Activated CD4-positive, alpha-beta T cell treated with anti-CD3 and anti-CD28 coated beads for 36 hours (primary cell): ENCODE data around the gene GPX4. TPM values are rescaled to one million over a fixed set of nuclear protein-coding genes. Genes with fewer than 3 reads are reported as not detected.

Experiments used
- ATAC-seq: fragments of 200-7000 bp; cut with Tn5 transposase; one replicate; pipeline ENCODE4 v1.10.0; 2021; ENCODE audit warnings: mild to moderate bottlenecking, moderate library complexity
- CTCF ChIA-PET: fragments of 350-600 bp; sonication (Branson Sonifier 250); formaldehyde crosslinking; loops from one replicate; lab custom pipeline; 2021; ENCODE audit warnings: antibody characterized with exemption; lab: Charles Lee
- POLR2A ChIA-PET: fragments of 350-600 bp; sonication (Branson Sonifier 250); formaldehyde crosslinking; loops from one replicate; lab custom pipeline; 2021; ENCODE audit warnings: antibody characterized with exemption, inconsistent platforms; lab: Charles Lee
- DNase-seq: peaks from one replicate; pipeline ENCODE4 v3.0.0-alpha.2; 2020
- H3K27ac Mint-ChIP-seq: one replicate; pipeline ENCODE4 v1.8.0; 2021; ENCODE audit warnings: mixed read lengths
- H3K27me3 Mint-ChIP-seq: one replicate; pipeline ENCODE4 v1.8.0; 2021; ENCODE audit warnings: mixed read lengths
- H3K36me3 Mint-ChIP-seq: one replicate; pipeline ENCODE4 v1.8.0; 2021; ENCODE audit warnings: low read depth, mixed read lengths
- H3K4me1 Mint-ChIP-seq: one replicate; pipeline ENCODE4 v1.8.0; 2021; ENCODE audit warnings: mixed read lengths
- H3K4me3 Mint-ChIP-seq: one replicate; pipeline ENCODE4 v1.8.0; 2021; ENCODE audit warnings: mild to moderate bottlenecking, moderate library complexity, mixed read lengths
- H3K9me3 Mint-ChIP-seq: one replicate; pipeline ENCODE4 v1.8.0; 2021; ENCODE audit warnings: low read depth, mixed read lengths
- intact Hi-C, 2 experiments: fragments of 100-400 bp; cut with DNase I in 1 of 2; cut with micrococcal nuclease in 1 of 2; formaldehyde crosslinking; loops; one replicate each; pipeline versions ENCODE4 v1.14.2 to v1.15.1; 2022 to 2024; cut with DNase I, micrococcal nuclease
- total RNA-seq, 2 experiments: library from RNA; stranded (reverse); gene quantifications; one replicate each; pipeline ENCODE4 v1.2.3, GENCODE V29; 2021

GPX4 gene
- total RNA-seq, 2 experiments from 2014 or later: 192 to 218 TPM

- Mint-ChIP-seq H3K27ac (peak overlapping the region; percentile 84), H3K36me3 (peaks cover 69% of the 10 kb centered on the region), H3K9me3 (no peaks in the 10 kb centered on the region), H3K27me3 (no peaks in the 10 kb centered on the region), H3K4me1 (peaks cover 71% of the 10 kb centered on the region), H3K4me3 (peak overlapping the region; percentile 52)
- no peak for DNase-seq
- no peak for ATAC-seq
- POLR2A ChIA-PET: interaction anchor here (0.5 to 1.2 kb wide), 4 partner anchors 9 to 193 kb away, joined by 3 to 5 read pairs (median 4); partner anchors contain the start of genes ARHGAP45 and CIRBP
- CTCF ChIA-PET: interaction anchor here (0.7 to 4.1 kb wide), 7 partner anchors 10 to 1014 kb away, joined by 3 to 26 read pairs (median 3); partner anchors contain the start of genes ARHGAP45 and RNU6-2
- intact Hi-C loops: loop anchor here (2.0 kb wide), 3 partner anchors 19 to 173 kb away; partner anchors contain the start of genes MIDN (in 1 of the 2), POLR2E (in 1 of the 2), RNU6-2 (in 1 of the 2) and TMEM259 (in 1 of the 2)
Measured at GRCh38 chr19:1076046-1076386, 27.8 kb upstream of the GPX4 start.

GRCh38 chr19:1076951-1077350 is 26.8 kb upstream of the GPX4 start:
- peak; percentile 97 for DNase-seq
- peak overlapping the region; percentile 86 for H3K27ac Mint-ChIP-seq
- ChIA-PET CTCF (interaction anchor here (1.1 to 4.1 kb wide), 3 partner anchors 11 to 189 kb away, joined by 4 to 26 read pairs (median 6); partner anchors contain the start of gene ARHGAP45), POLR2A (interaction anchor here (0.7 to 1.2 kb wide), 3 partner anchors 9 to 192 kb away, joined by 4 to 5 read pairs (median 4); partner anchors contain the start of genes ARHGAP45 and CIRBP)
- peak overlapping the region; percentile 71 for H3K4me3 Mint-ChIP-seq
- ATAC-seq: peak; percentile 78
- no peaks in the 10 kb centered on the region for H3K9me3 Mint-ChIP-seq
- peaks cover 72% of the 10 kb centered on the region for H3K36me3 Mint-ChIP-seq
- intact Hi-C loops: loop anchor here (1.0 to 2.0 kb wide), 10 partner anchors 9 to 172 kb away; partner anchors contain the start of genes RNU6-2 (in 2 of the 2), TMEM259 (in 2 of the 2), ARHGAP45 (in 1 of the 2) and MIDN (in 1 of the 2)
- no peaks in the 10 kb centered on the region for H3K27me3 Mint-ChIP-seq
- H3K4me1 Mint-ChIP-seq: peaks cover 74% of the 10 kb centered on the region

- Mint-ChIP-seq H3K4me1 (peaks cover 65% of the 10 kb centered on the region), H3K9me3 (no peaks in the 10 kb centered on the region)
Measured at GRCh38 chr19:1079566-1080111, 24.2 kb upstream of the GPX4 start.

GRCh38 chr19:1080360-1081161 is 23.2 kb upstream of the GPX4 start:
- no peak for DNase-seq
- no peak for ATAC-seq
- Mint-ChIP-seq H3K27me3 (no peaks in the 10 kb centered on the region), H3K4me3 (no peak overlapping the region), H3K4me1 (peaks cover 69% of the 10 kb centered on the region), H3K36me3 (peaks cover 72% of the 10 kb centered on the region), H3K9me3 (no peaks in the 10 kb centered on the region), H3K27ac (no peak overlapping the region)
- POLR2A ChIA-PET: interaction anchor here (0.5 to 1.8 kb wide), 7 partner anchors 10 to 176 kb away, joined by 3 to 8 read pairs (median 4); partner anchors contain the start of genes ARHGAP45 and RNU6-2
- CTCF ChIA-PET: interaction anchor here (0.6 to 2.1 kb wide), 5 partner anchors 9 to 43 kb away, joined by 3 to 9 read pairs (median 4); partner anchors contain the start of gene ARHGAP45
- intact Hi-C loops: no loop called here

More at GRCh38 chr19:1079566-1080111, 24.2 kb upstream of the GPX4 start:
- ChIA-PET CTCF (interaction anchor here (0.5 to 2.1 kb wide), 3 partner anchors 13 to 216 kb away, joined by 3 to 9 read pairs (median 8); partner anchors contain the start of gene ARHGAP45), POLR2A (interaction anchor here (1.0 to 1.8 kb wide), 4 partner anchors 12 to 172 kb away, joined by 3 to 8 read pairs (median 4); partner anchors contain the start of genes ARHGAP45 and RNU6-2)
- peak; percentile 18 for ATAC-seq
- intact Hi-C loops: no loop called here
- Mint-ChIP-seq H3K36me3 (peaks cover 68% of the 10 kb centered on the region), H3K27me3 (no peaks in the 10 kb centered on the region), H3K27ac (peak overlapping the region; percentile 47), H3K4me3 (peak overlapping the region; percentile 41)
- DNase-seq: peak; percentile 94

- Mint-ChIP-seq H3K27ac (no peak overlapping the region), H3K27me3 (no peaks in the 10 kb centered on the region), H3K9me3 (no peaks in the 10 kb centered on the region), H3K4me1 (peaks cover 64% of the 10 kb centered on the region), H3K4me3 (no peak overlapping the region), H3K36me3 (peaks cover 66% of the 10 kb centered on the region)
- DNase-seq: no peak
- ATAC-seq: no peak
- intact Hi-C loops: loop anchor here in 1 of 2 experiments (1.0 to 2.0 kb wide), 9 partner anchors 14 to 219 kb away; partner anchors contain the start of genes ARHGAP45, ATP5F1D, POLR2E and RNU6-2
- CTCF ChIA-PET: interaction anchor here (0.5 to 2.1 kb wide), 3 partner anchors 10 to 15 kb away, joined by 3 to 8 read pairs (median 4); partner anchors contain the start of gene ARHGAP45
- POLR2A ChIA-PET: interaction anchor here (0.5 to 1.8 kb wide), 8 partner anchors 9 to 175 kb away, joined by 3 to 8 read pairs (median 5); partner anchors contain the start of gene RNU6-2
Measured at GRCh38 chr19:1081301-1082164, 22.3 kb upstream of the GPX4 start.

GRCh38 chr19:1082165-1082927 is 21.4 kb upstream of the GPX4 start:
- ChIA-PET POLR2A (interaction anchor here (0.5 to 1.4 kb wide), 6 partner anchors 8 to 434 kb away, joined by 3 to 7 read pairs (median 4); no protein-coding TSS in a partner anchor), CTCF (interaction anchor here (0.6 kb wide), 1 partner anchor 26 kb away, joined by 4 read pairs; no protein-coding TSS in a partner anchor)
- intact Hi-C loops: loop anchor here in 1 of 2 experiments (1.0 to 2.0 kb wide), 9 partner anchors 13 to 220 kb away; partner anchors contain the start of genes ARHGAP45, ATP5F1D, POLR2E and RNU6-2
- peak; percentile 96 for DNase-seq
- Mint-ChIP-seq H3K27ac (no peak overlapping the region), H3K27me3 (no peaks in the 10 kb centered on the region), H3K4me3 (no peak overlapping the region), H3K36me3 (peaks cover 64% of the 10 kb centered on the region), H3K4me1 (peaks cover 60% of the 10 kb centered on the region), H3K9me3 (no peaks in the 10 kb centered on the region)
- ATAC-seq: peak; percentile 71

- H3K9me3 Mint-ChIP-seq: no peaks in the 10 kb centered on the region
- H3K4me1 Mint-ChIP-seq: peaks cover 60% of the 10 kb centered on the region
- ATAC-seq (no peak), DNase-seq (no peak)
- ChIA-PET CTCF (interaction anchor here (0.6 kb wide), 1 partner anchor 27 kb away, joined by 4 read pairs; no protein-coding TSS in a partner anchor), POLR2A (interaction anchor here (0.5 to 1.3 kb wide), 4 partner anchors 56 to 434 kb away, joined by 3 to 5 read pairs (median 4); no protein-coding TSS in a partner anchor)
- intact Hi-C loops: loop anchor here in 1 of 2 experiments (1.0 to 2.0 kb wide), 9 partner anchors 12 to 221 kb away; partner anchors contain the start of genes ARHGAP45, ATP5F1D, POLR2E and RNU6-2
- H3K36me3 Mint-ChIP-seq: peaks cover 65% of the 10 kb centered on the region
- H3K4me3 Mint-ChIP-seq: no peak overlapping the region
- H3K27ac Mint-ChIP-seq: no peak overlapping the region
- H3K27me3 Mint-ChIP-seq: no peaks in the 10 kb centered on the region
Measured at GRCh38 chr19:1082928-1083816, 20.6 kb upstream of the GPX4 start.

- no peaks in the 10 kb centered on the region for H3K27me3 Mint-ChIP-seq
- peaks cover 62% of the 10 kb centered on the region for H3K36me3 Mint-ChIP-seq
- DNase-seq: no peak
- no peak for ATAC-seq
- H3K9me3 Mint-ChIP-seq: no peaks in the 10 kb centered on the region
- intact Hi-C loops: no loop called here
- peaks cover 64% of the 10 kb centered on the region for H3K4me1 Mint-ChIP-seq
- CTCF ChIA-PET: interaction anchor here (0.6 kb wide), 1 partner anchor 74 kb away, joined by 3 read pairs; no protein-coding TSS in a partner anchor
- POLR2A ChIA-PET: interaction anchor here (0.8 kb wide), 1 partner anchor 9 kb away, joined by 3 read pairs; no protein-coding TSS in a partner anchor
- no peak overlapping the region for H3K4me3 Mint-ChIP-seq
- H3K27ac Mint-ChIP-seq: peak overlapping the region; percentile 44
Measured at GRCh38 chr19:1084024-1084868, 19.5 kb upstream of the GPX4 start.
